Heart right ventricle (tissue), 16 donors: ENCODE measurements around the gene DEFB119. TPM values are rescaled to one million over a fixed set of nuclear protein-coding genes. Genes with fewer than 3 reads are reported as not detected.

ENCODE experiments used
- ATAC-seq, 8 donors: fragments of 200-7000 bp; cut with Tn5 transposase; one replicate each; pipeline ENCODE4 v1.9.1; 2020; ENCODE audit warnings: mild to moderate bottlenecking in 8 of 8, moderate library complexity in 8 of 8, moderate number of reproducible peaks in 1 of 8
- DNase-seq, 2 donors: peaks; one replicate each; pipeline ENCODE4 v3.0.0-alpha.2; 2020
- H3K27ac ChIP-seq, 10 donors: fragments of 200-600 bp; sonication (generic) in 2 of 10; one replicate each; pipeline versions ENCODE4 v1.5.0 to v1.8.0; 2020 to 2022; ENCODE audit warnings: mild to moderate bottlenecking in 3 of 10
- H3K27me3 ChIP-seq, 7 donors: fragments of 200-600 bp; one replicate each; pipeline ENCODE4 v1.8.0; 2021 to 2022; ENCODE audit warnings: mild to moderate bottlenecking in 2 of 7
- H3K36me3 ChIP-seq, 9 donors: fragments of 200-600 bp; sonication (generic) in 1 of 9; one replicate each; pipeline versions ENCODE4 v1.5.0 to v1.8.0; 2020 to 2022; ENCODE audit warnings: mild to moderate bottlenecking in 2 of 9
- H3K4me1 ChIP-seq, 9 donors: fragments of 200-600 bp; sonication (generic) in 1 of 9; one replicate each; pipeline versions ENCODE4 v1.5.0 to v1.8.0; 2020 to 2022; ENCODE audit warnings: mild to moderate bottlenecking in 4 of 9
- H3K4me3 ChIP-seq, 10 donors: fragments of 200-600 bp; sonication (generic) in 2 of 10; one replicate each; pipeline versions ENCODE4 v1.5.0 to v1.8.0; 2020 to 2022; ENCODE audit warnings: mild to moderate bottlenecking in 7 of 10, moderate library complexity in 2 of 10
- H3K9me3 ChIP-seq, 11 donors: fragments of 200-600 bp in 10 of 11; sonication (generic) in 2 of 11; one replicate each; pipeline versions ENCODE4 v1.5.0 to v1.8.0; 2013 to 2022; ENCODE audit warnings: mild to moderate bottlenecking in 2 of 11, control low read depth in 1 of 11, moderate library complexity in 1 of 11
- intact Hi-C, 10 donors: fragments of 100-400 bp; cut with DNase I; formaldehyde crosslinking; loops; one replicate each; pipeline versions ENCODE4 v1.11.1 to v1.14.2; 2022
- polyA plus RNA-seq, 2 donors: library from polyadenylated mRNA; stranded (reverse); fragments of 200-250 nt; gene quantifications; one replicate each; pipeline ENCODE4 v1.2.3, GENCODE V29; 2013
- total RNA-seq, 10 donors: library from RNA; stranded (reverse); fragmentation: NEBNext Ultra II Directional in 3 of 10; extraction: Animal tissue kit (Norgen Biotek cat#: 25700) in 3 of 10; gene quantifications; one replicate each; pipeline versions ENCODE4 v1.2.1 to v1.2.4, GENCODE V29; 2021 to 2023
- TF ChIP-seq, protein P1 (sequence below), 9 donors: fragments of 200-600 bp; sonication (generic) in 2 of 9; IDR thresholded peaks; one replicate each; pipeline versions ENCODE4 v1.5.0 to v1.8.0; 2021 to 2022; ENCODE audit warnings: antibody characterized with exemption in 9 of 9, mild to moderate bottlenecking in 5 of 9, moderate library complexity in 1 of 9
- donor health status: Arrhythmogenic right ventricular cardiomyopathy.
- donor health status: ischemic (EF 13 %, LVEDD 7.1; RV severe dilation, severe dysfunction).
- donor health status: healthy with polysubstance abuse.
- donor health status: DM: no; HTN: yes; CAD: no.
- donor health status: DM: no; HTN: no; CAD: no.
- donor health status: ischemic (EF 25% LVEDD 6.9; RV normal size, moderate dysfunction).
- donor health status: ischemic (EF 25% LVEDD 5.7; RV mildly dilated, moderate dysfunction).
- donor health status: healthy.
- donor health status: DM: yes; HTN: yes; CAD: no.
- donor health status: Ischemic cardiomyopathy.
- donor health status: ischemic (EF 35%, LVEDD 5.7; RV mildly dilated, moderate dysfunction).
- donor health status: nonischemic (EF 11% LVEDD 7.7; RV severe dilation, severe dysfunction).
- donor health status: DM: yes; HTN: yes; CAD: no.
- donor health status: PGD.
- donor health status: ischemic (EF 29% LVEDD 5.4; RV normal size, mild dysfunction).
- donor health status: nonischemic (EF 23%, LVEDD 6.1; RV moderate dilation, normal function).

Gene DEFB119
- total and polyA plus RNA-seq, 12 donors, result not detected

DNA sequence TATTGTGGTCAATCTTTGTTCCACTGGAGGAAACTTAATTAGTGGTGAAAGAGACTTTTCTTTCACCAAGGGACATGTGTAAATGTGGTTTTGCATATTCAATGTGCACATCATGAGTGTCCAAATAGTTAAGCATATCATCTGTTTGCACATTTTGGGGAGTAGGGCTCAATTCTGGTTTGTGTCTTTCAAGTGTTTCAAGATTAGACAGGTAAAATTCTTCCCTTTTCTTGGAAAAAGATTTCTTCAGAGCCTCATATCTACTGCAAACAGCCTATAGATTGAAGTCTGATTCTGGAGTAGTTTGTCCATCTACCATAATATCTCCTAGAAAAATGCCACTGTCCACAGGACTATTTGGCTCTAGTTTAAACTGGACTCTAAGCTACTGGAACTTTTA, 48.9 kb downstream of the DEFB119 start:
- no peaks in the 10 kb centered on the region for H3K36me3 ChIP-seq
- TF ChIP-seq, protein P1, sequence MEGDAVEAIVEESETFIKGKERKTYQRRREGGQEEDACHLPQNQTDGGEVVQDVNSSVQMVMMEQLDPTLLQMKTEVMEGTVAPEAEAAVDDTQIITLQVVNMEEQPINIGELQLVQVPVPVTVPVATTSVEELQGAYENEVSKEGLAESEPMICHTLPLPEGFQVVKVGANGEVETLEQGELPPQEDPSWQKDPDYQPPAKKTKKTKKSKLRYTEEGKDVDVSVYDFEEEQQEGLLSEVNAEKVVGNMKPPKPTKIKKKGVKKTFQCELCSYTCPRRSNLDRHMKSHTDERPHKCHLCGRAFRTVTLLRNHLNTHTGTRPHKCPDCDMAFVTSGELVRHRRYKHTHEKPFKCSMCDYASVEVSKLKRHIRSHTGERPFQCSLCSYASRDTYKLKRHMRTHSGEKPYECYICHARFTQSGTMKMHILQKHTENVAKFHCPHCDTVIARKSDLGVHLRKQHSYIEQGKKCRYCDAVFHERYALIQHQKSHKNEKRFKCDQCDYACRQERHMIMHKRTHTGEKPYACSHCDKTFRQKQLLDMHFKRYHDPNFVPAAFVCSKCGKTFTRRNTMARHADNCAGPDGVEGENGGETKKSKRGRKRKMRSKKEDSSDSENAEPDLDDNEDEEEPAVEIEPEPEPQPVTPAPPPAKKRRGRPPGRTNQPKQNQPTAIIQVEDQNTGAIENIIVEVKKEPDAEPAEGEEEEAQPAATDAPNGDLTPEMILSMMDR (IDR thresholded peaks at IDR 0.05), result no peak
- intact Hi-C loops, result no loop called here
- no peaks in the 10 kb centered on the region for H3K4me1 ChIP-seq
- H3K27ac ChIP-seq, result no peak overlapping the region
- H3K4me3 ChIP-seq, result no peak overlapping the region
- no peaks in the 10 kb centered on the region for H3K9me3 ChIP-seq
- peaks cover 0 to 3% (median 0%) of the 10 kb centered on the region in 7 donors for H3K27me3 ChIP-seq
- DNase-seq (no peak), ATAC-seq (no peak)

DNA sequence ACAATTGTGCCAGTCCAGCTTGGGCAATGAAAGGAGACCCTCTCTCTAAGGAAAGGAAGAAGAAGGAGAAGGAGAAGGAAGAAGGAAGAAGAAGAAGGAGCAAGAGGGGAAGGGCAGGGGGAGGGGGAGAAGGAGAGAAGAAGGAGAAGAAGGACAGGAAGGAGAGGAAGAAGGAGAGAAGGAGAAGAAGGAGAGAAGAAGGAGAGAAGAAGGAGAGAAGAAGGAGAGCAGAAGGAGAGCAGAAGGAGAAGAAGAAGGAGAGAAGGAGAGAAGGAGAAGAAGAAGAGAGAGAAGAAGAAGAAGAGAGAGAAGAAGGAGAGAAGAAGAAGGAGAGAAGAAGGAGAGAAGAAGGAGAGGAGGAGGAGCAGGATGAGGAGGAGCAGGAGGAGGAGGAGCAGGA, 59.5 kb downstream of the DEFB119 start:
- intact Hi-C loops, result no loop called here

More for the DNA sequence above, 59.5 kb downstream of the DEFB119 start:
- ATAC-seq (no peak), DNase-seq (no peak)
- TF ChIP-seq, protein P1 (IDR thresholded peaks at IDR 0.05), result no peak
- H3K4me1 ChIP-seq, result no peaks in the 10 kb centered on the region
- H3K36me3 ChIP-seq, result no peaks in the 10 kb centered on the region
- H3K4me3 ChIP-seq, result no peak overlapping the region
- peaks cover 0 to 28% (median 0%) of the 10 kb centered on the region in 11 donors for H3K9me3 ChIP-seq
- no peak overlapping the region for H3K27ac ChIP-seq
- no peaks in the 10 kb centered on the region for H3K27me3 ChIP-seq

Other genes starting within 250 kb of the DEFB119 start
- not detected for gene DEFB115, start 132.9 kb downstream of the DEFB119 start, total RNA-seq
- not detected for gene DEFB115, start 132.9 kb downstream of the DEFB119 start, polyA plus RNA-seq
- gene DEFB116, start 82.0 kb downstream of the DEFB119 start, total RNA-seq, result not detected
- gene DEFB116, start 82.0 kb downstream of the DEFB119 start, polyA plus RNA-seq, result not detected
- not detected for gene DEFB118, start 22.0 kb downstream of the DEFB119 start, total RNA-seq
- not detected for gene DEFB118, start 22.0 kb downstream of the DEFB119 start, polyA plus RNA-seq
- not detected for gene DEFB121, start 15.6 kb upstream of the DEFB119 start, total RNA-seq
- gene DEFB121, start 15.6 kb upstream of the DEFB119 start, polyA plus RNA-seq, result not detected
- not detected for gene DEFB123, start 50.0 kb upstream of the DEFB119 start, total RNA-seq
- gene DEFB123, start 50.0 kb upstream of the DEFB119 start, polyA plus RNA-seq, result not detected
- gene DEFB124, start 84.5 kb upstream of the DEFB119 start, total RNA-seq, result 1 to 10 TPM in 2 of 10 donors, not detected in 8; 1.5 to 3.1 TPM
- gene DEFB124, start 84.5 kb upstream of the DEFB119 start, polyA plus RNA-seq, result 1 to 10 TPM in 1 of 2 donors, under 1 TPM in 1; 0.13 to 1.5 TPM
- gene REM1, start 84.7 kb upstream of the DEFB119 start, total RNA-seq, result 1 to 10 TPM in 7 of 10 donors, under 1 TPM in 3; 0.60 to 3.4 (median 1.3) TPM
- 1 to 10 TPM; 3.9 to 7.2 TPM for gene REM1, start 84.7 kb upstream of the DEFB119 start, polyA plus RNA-seq
- gene HM13, start 123.9 kb upstream of the DEFB119 start, total RNA-seq, result 10 to 100 TPM; 27.5 to 71.6 (median 33.5) TPM
- gene HM13, start 123.9 kb upstream of the DEFB119 start, polyA plus RNA-seq, result 100 to 1,000 TPM in 1 of 2 donors, 10 to 100 TPM in 1; 65.1 to 102 TPM
- gene ID1, start 214.7 kb upstream of the DEFB119 start, total RNA-seq, result 100 to 1,000 TPM in 7 of 10 donors, 10 to 100 TPM in 3; 42.8 to 204 (median 109) TPM
- 100 to 1,000 TPM; 230 to 551 TPM for gene ID1, start 214.7 kb upstream of the DEFB119 start, polyA plus RNA-seq
- 10 to 100 TPM in 3 of 10 donors, 1 to 10 TPM in 7; 3.8 to 20.1 (median 7.5) TPM for gene COX4I2, start 247.3 kb upstream of the DEFB119 start, total RNA-seq
- 100 to 1,000 TPM in 1 of 2 donors, 10 to 100 TPM in 1; 30.4 to 103 TPM for gene COX4I2, start 247.3 kb upstream of the DEFB119 start, polyA plus RNA-seq